B cell (primary cell): Measurements from ENCODE around the gene IQCM.

ENCODE experiments used
- CTCF ChIP-seq: fragments of 200-600 bp; IDR thresholded peaks from one replicate; pipeline ENCODE4 v1.8.0; 2022; ENCODE audit warnings: antibody characterized with exemption, mild to moderate bottlenecking
- EZH2 ChIP-seq: IDR thresholded peaks from 2 replicates; pipeline ENCODE4 v1.6.1; 2012; ENCODE audit warnings: borderline replicate concordance, low read depth, mild to moderate bottlenecking, moderate library complexity, low read length; ENCODE audit not compliant: insufficient read depth, poor library complexity, severe bottlenecking

GRCh38 chr4:149754526-149754925, 61.1 kb downstream of the IQCM start:
- TF ChIP-seq CTCF (no peak), EZH2 (no peak)
